GM12875 (cell line): ENCODE measurements around the gene SSBP2.

Experiments
- H3K4me3 ChIP-seq: one replicate; pipeline ENCODE4 v1.5.1; 2011; ENCODE audit warnings: low read depth, low read length, control low read depth
- TF ChIP-seq, protein P1 (sequence below): IDR thresholded peaks from 2 replicates; pipeline ENCODE4 v1.5.1; 2011; ENCODE audit warnings: low read depth, mild to moderate bottlenecking, control low read depth, inconsistent platforms, low read length, moderate library complexity, borderline replicate concordance; ENCODE audit not compliant: insufficient read depth

Gene SSBP2

DNA sequence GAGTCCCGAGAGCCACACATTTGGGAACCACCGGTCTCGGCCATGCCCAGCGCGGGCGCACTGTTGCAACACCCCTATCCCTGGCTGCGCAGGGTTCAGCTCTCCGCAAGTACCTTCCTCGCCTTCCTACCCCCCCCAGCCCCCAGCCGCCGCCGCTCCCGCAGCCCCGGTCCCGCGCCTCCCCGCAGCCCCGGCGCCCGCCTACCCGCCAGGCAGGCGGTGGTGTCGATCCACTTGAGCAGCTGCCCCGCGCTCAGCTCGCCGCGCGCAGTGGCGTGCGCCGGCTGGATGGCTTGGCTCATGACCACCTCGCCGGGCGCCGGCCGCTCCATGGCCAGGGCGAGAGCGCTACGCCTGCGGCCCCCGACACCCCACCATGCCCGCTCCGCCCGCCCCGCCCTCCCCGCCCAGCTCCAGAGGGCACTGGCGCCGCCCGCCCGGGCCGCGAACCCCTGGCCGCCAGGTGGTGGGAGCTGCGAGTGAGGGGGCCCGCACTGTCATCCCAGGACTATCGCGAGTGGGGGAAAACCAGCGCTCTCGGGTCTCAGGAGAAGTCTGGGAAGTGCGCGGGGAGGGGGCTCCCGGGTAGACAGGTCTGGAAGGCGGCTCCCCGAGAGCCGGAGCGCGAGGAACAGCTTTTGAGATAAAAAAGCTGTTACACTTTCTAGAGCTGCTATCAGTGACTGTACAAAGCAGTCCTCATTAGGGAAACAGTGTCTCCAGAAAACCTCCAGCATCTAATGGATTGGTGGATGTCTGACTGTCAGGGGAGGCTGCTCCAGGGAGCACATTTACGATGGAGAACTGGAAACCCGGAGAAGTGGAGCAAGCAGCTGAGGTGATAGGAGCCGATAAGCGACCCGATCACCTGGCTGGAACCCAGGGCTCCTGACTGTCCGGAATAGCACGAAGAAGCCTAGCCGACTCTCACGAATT, 356.8 kb downstream of the SSBP2 start, which contains the start of gene ACOT12:
Gene ACOT12 (minus strand): TSS at position 352 of the 936 bp plus-strand sequence. CDS start 20 bp downstream, at position 332.
- H3K4me3 ChIP-seq: peak within 1 kb of the TSS; percentile 23
- TF ChIP-seq, protein P1, sequence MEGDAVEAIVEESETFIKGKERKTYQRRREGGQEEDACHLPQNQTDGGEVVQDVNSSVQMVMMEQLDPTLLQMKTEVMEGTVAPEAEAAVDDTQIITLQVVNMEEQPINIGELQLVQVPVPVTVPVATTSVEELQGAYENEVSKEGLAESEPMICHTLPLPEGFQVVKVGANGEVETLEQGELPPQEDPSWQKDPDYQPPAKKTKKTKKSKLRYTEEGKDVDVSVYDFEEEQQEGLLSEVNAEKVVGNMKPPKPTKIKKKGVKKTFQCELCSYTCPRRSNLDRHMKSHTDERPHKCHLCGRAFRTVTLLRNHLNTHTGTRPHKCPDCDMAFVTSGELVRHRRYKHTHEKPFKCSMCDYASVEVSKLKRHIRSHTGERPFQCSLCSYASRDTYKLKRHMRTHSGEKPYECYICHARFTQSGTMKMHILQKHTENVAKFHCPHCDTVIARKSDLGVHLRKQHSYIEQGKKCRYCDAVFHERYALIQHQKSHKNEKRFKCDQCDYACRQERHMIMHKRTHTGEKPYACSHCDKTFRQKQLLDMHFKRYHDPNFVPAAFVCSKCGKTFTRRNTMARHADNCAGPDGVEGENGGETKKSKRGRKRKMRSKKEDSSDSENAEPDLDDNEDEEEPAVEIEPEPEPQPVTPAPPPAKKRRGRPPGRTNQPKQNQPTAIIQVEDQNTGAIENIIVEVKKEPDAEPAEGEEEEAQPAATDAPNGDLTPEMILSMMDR: no peak

DNA sequence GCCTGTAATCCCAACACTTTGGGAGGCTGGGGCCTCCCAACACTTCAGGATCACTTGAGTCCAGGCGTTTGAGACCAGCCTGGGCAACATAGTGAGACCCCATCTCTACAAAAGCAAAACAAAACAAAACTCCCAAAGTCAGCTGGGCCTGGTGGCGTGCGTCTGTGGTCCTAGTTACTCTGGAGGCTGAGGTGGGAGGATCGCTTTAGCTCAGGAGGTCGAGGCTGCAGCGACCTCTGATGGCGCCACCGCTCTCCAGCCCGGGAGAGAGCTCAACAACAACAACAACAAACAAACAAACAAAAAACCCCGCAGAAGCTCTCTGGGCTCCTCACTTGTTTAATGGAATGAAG, 357.5 kb downstream of the SSBP2 start:
- TF ChIP-seq, protein P1: no peak
- H3K4me3 ChIP-seq: no peak overlapping the region

DNA sequence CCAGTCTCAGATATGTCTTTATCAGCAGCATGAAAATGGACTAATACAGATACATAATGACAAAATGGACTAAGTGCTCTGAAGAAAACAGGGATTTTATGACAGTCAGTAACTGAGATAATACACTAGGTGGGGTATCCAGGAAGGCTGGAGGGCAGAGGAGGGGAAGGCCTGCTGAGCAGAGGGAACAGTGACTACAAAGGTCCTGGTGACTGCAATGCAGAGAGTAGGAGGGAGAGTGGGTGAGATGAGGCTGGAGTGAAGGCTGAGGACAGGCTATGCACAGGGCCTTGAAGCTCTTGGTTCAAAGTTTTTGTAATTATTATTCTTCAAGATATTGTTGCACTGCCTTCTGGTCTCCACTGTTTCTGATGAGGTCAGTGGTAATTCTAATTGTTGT, 361.9 kb downstream of the SSBP2 start:
- TF ChIP-seq, protein P1: no peak

DNA sequence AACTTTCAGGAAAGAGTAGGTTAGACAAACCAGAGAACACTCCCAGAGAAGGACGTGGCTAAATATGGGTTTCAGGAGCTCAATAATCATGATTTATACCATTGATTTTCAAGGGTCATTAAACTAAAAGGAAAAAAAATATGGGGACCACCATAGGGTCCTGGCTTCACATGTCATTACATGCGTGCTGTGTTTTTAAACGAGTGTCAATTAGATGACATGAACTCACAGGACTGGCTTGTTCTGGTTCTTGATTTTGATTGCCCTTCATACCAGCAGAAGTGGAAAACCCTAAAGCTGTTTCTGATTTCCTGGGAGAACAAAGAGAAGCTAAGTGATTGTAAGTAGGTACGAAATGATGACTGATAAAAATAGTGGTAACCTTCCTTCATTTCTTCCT, 362.7 kb downstream of the SSBP2 start:
- no peak overlapping the region for H3K4me3 ChIP-seq
- TF ChIP-seq, protein P1: no peak

More for the DNA sequence above, 361.9 kb downstream of the SSBP2 start:
- no peak overlapping the region for H3K4me3 ChIP-seq

DNA sequence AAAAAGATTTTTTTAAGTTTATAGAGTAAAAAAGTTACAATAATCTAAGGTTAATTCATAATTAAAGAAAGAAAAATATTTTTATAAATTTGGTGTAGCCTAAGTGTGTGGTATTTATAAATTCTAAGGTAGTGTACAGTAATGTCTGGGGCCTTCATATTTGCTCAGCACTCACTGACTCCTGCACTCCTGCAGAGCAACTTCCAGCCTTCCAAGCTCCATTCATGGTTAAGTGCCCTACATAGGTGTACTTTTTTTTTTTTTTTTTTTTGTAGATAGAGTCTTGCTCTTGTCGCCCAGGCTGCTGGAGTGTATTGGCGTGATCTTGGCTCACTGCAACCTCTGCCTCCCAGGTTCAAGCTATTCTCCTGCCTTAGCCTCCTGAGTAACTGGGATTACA, 367.0 kb downstream of the SSBP2 start:
- TF ChIP-seq, protein P1: no peak
- no peak overlapping the region for H3K4me3 ChIP-seq

DNA sequence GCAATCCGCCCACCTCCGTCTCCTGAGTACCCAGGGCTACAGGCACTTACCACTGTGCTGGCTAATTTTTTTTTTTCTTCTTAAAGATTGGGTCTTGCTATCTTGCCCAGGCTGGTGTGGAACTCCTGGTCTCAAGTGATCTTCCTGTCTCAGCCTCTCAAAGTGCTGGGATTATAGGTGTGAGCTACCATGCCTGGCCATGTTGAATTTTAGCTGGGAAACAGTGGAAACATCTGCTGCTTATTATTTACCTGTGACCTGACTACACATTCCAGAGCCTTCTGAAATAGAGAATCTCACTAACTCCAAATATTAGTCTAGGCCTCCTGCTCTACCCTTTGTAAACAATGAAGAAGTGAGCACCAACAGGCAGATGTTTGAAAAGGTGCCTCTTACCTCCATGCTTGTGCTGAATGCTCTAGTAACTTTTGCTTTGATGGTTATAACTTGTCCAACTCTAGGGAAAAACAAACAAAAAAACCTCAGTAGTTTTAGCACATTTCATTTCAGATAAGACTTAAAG, 379.5 kb downstream of the SSBP2 start:
- TF ChIP-seq, protein P1: no peak
- no peak overlapping the region for H3K4me3 ChIP-seq

DNA sequence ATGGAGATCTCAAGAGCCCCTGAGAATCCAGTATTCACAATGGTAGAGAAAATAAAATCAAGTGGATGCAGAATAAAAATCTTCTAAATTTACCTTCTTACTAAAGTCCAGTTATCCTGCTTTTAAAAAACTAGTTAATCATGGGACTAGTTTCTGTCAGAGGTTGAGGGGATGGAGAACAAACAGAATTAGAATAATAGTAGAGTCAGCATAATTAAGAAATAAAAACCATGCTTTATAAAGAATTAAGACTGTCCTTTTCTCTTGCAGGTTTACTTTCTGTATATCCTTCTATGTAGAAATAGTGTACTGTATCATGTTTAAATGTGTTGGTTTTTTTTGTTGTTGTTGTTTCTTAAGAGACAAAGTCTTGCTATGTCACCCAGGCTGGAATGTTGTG, 380.0 kb downstream of the SSBP2 start:
- no peak overlapping the region for H3K4me3 ChIP-seq
- TF ChIP-seq, protein P1: no peak
